Measurements from ENCODE around the gene KIF11. TPM values are rescaled to one million over a fixed set of nuclear protein-coding genes. Genes with fewer than 3 reads are reported as not detected.

The KIF11 gene
- total and polyA plus RNA-seq, 2 donors (not counting 3 experiments of a cell fraction or from before 2014, with no cell fraction given): 7.3 to 42.6 TPM

- Histone ChIP-seq H3K79me2 (ENCODE audit: control insufficient read depth, insufficient read depth, low read length) (peaks cover 34% of the 10 kb centered on the region), H4K20me1 (replicated peaks; ENCODE audit: control insufficient read depth, extremely low read depth, insufficient read depth, low read length) (no peaks in the 10 kb centered on the region), H3K27ac (ENCODE audit: insufficient read depth, low read depth, low read length) (peak overlapping the region; percentile 89), H3K9me1 (replicated peaks; ENCODE audit: control insufficient read depth, extremely low read depth, insufficient read depth, low read length) (no peaks in the 10 kb centered on the region), H3K4me3 (replicated peaks in 1 of 3; ENCODE audit: insufficient read depth in 1 of 3, low read depth in 1 of 3, low read length in 3 of 3) (peak overlapping the region; percentile 20 to 84 (median 63)), H3K36me3 (ENCODE audit: control insufficient read depth in 2 of 2, extremely low read depth in 1 of 2, insufficient read depth in 2 of 2, low read length in 2 of 2) (peaks cover 0 to 2% of the 10 kb centered on the region in 2 experiments), H3K9ac (replicated peaks; ENCODE audit: extremely low read depth, insufficient read depth, low read length) (peak overlapping the region; percentile 93), H2AFZ (ENCODE audit: low read depth, low read length) (peak overlapping the region; percentile 92), H3K9me3 (replicated peaks; ENCODE audit: control insufficient read depth, insufficient read depth, low read length) (no peaks in the 10 kb centered on the region), H3K4me1 (ENCODE audit: control insufficient read depth, extremely low read depth, insufficient read depth, low read length) (peaks cover 18% of the 10 kb centered on the region), H3K27me3 (ENCODE audit: control insufficient read depth in 2 of 2, insufficient read depth in 2 of 2, low read length in 2 of 2) (no peaks in the 10 kb centered on the region), H3K4me2 (ENCODE audit: insufficient read depth, low read length) (peak overlapping the region; percentile 95)
- TF ChIP-seq JUN (IDR thresholded peaks at IDR 0.05; ENCODE audit: borderline replicate concordance, insufficient read depth, insufficient read length, low read depth) (no peak), POLR2AphosphoS5 (IDR thresholded peaks at IDR 0.05; ENCODE audit: insufficient read depth, low read depth, low read length) (no peak), MAX (IDR thresholded peaks at IDR 0.05; ENCODE audit: insufficient read depth, insufficient read length) (no peak), MYC (IDR thresholded peaks at IDR 0.05; ENCODE audit: low read depth, low read length) (no peak), CTCF (IDR thresholded peaks at IDR 0.05; ENCODE audit: extremely low read depth in 1 of 2, insufficient read depth in 1 of 2, low read depth in 1 of 2, low read length in 2 of 2) (no peak), FOS (IDR thresholded peaks at IDR 0.05; ENCODE audit: borderline replicate concordance, insufficient read depth, low read length) (no peak), EZH2 (IDR thresholded peaks at IDR 0.05; ENCODE audit: borderline replicate concordance, low read depth, low read length, severe bottlenecking) (no peak), GATA2 (IDR thresholded peaks at IDR 0.05; ENCODE audit: insufficient read depth, insufficient read length, low read depth, low read length) (no peak)
- TSS peak; percentile 34 for BruUV-seq (replicated peaks)
- POLR2A ChIA-PET: interaction anchor here (1.0 kb wide), 2 partner anchors 16 to 58 kb away, joined by 3 read pairs; no protein-coding TSS in a partner anchor
- no peak for DNase-seq (ENCODE audit: low read depth, low spot score)
- intact Hi-C loops (cut with micrococcal nuclease) (loop anchor here (1.0 to 10.0 kb wide), 5 partner anchors 17 to 490 kb away; partner anchors contain the start of genes CPEB3 and MARCHF5), dilution Hi-C loops (cut with MboI; ENCODE audit: extremely low pct_ligation_motif_present, low sequenced_read_pairs) (no loop called here)
- peak; percentile 75 for FAIRE-seq
- CTCF ChIA-PET: interaction anchor here (0.9 to 7.9 kb wide), 17 partner anchors 9 to 182 kb away, joined by 3 to 182 read pairs (median 4); partner anchors contain the start of genes HHEX and KIF11
These were observed 18.2 kb upstream of the KIF11 start for GRCh38 chr10:92574548-92575261.

All from endothelial cell of umbilical vein (primary cell).